ENCODE results near the gene APOO. TPM values are rescaled to one million over a fixed set of nuclear protein-coding genes. Genes with fewer than 3 reads are reported as not detected.

The APOO gene
- total RNA-seq, 2 experiments from 2014 or later: 28.3 to 33.1 TPM

GRCh38 chrX:23935106-23935505 lies 27.4 kb upstream of the APOO start:
- Mint-ChIP-seq H3K36me3 (ENCODE audit: low read depth) (peaks cover 8% of the 10 kb centered on the region), H3K9me3 (ENCODE audit: insufficient read depth) (no peaks in the 10 kb centered on the region), H3K4me3 (no peak overlapping the region), H3K27me3 (ENCODE audit: low read depth) (no peaks in the 10 kb centered on the region), H3K27ac (no peak overlapping the region), H3K4me1 (ENCODE audit: low read depth) (peaks cover 17% of the 10 kb centered on the region)
- ATAC-seq (no peak), DNase-seq (no peak)
- POLR2A ChIA-PET: no interaction called here
- CTCF ChIA-PET: no interaction called here

DNA sequence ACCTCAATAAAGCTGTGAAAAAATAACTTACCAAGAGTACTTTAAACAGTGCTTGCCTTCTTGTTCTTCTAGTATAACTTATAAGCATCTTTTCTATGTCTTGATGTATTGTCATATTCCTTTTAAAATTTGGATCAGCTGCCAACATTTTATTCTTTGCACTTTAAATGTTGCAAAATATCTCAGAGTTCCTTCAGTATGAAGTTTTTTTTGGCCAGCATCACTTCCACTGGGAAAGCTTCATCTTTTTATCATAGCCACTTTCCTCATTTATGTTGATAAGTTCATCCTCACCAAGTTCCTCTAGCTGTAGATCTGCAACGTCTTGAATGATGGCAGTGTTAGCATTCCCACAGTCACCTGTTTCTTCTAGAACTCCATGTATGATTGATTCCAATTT lies 24.3 kb upstream of the APOO start:
- Mint-ChIP-seq H3K27ac (peak overlapping the region; percentile 77), H3K27me3 (ENCODE audit: low read depth) (no peaks in the 10 kb centered on the region), H3K36me3 (ENCODE audit: low read depth) (peaks cover 9% of the 10 kb centered on the region), H3K4me3 (no peak overlapping the region), H3K4me1 (ENCODE audit: low read depth) (peaks cover 17% of the 10 kb centered on the region), H3K9me3 (ENCODE audit: insufficient read depth) (no peaks in the 10 kb centered on the region)
- DNase-seq (no peak), ATAC-seq (no peak)
- CTCF ChIA-PET: interaction anchor here (0.9 to 1.0 kb wide), 2 partner anchors 17 to 23 kb away, joined by 3 read pairs; no protein-coding TSS in a partner anchor
- POLR2A ChIA-PET: interaction anchor here (0.9 kb wide), 1 partner anchor 92 kb away, joined by 4 read pairs; no protein-coding TSS in a partner anchor

GRCh38 chrX:23930894-23931604 lies 23.3 kb upstream of the APOO start:
- no peaks in the 10 kb centered on the region for H3K27me3 Mint-ChIP-seq (ENCODE audit: low read depth)
- peak overlapping the region; percentile 25 for H3K4me3 Mint-ChIP-seq
- DNase-seq (no peak), ATAC-seq (peak; percentile 78)
- H3K9me3 Mint-ChIP-seq (ENCODE audit: insufficient read depth): no peaks in the 10 kb centered on the region
- peaks cover 9% of the 10 kb centered on the region for H3K36me3 Mint-ChIP-seq (ENCODE audit: low read depth)
- CTCF ChIA-PET: interaction anchor here (0.9 to 1.0 kb wide), 2 partner anchors 16 to 22 kb away, joined by 3 read pairs; no protein-coding TSS in a partner anchor
- H3K27ac Mint-ChIP-seq: peak overlapping the region; percentile 77
- peaks cover 17% of the 10 kb centered on the region for H3K4me1 Mint-ChIP-seq (ENCODE audit: low read depth)
- POLR2A ChIA-PET: interaction anchor here (0.9 kb wide), 1 partner anchor 93 kb away, joined by 4 read pairs; no protein-coding TSS in a partner anchor

GRCh38 chrX:23926015-23926414 lies 18.3 kb upstream of the APOO start:
- H3K9me3 Mint-ChIP-seq (ENCODE audit: insufficient read depth): no peaks in the 10 kb centered on the region
- CTCF ChIA-PET: interaction anchor here (1.5 kb wide), 1 partner anchor 17 kb away, joined by 4 read pairs; no protein-coding TSS in a partner anchor
- H3K4me1 Mint-ChIP-seq (ENCODE audit: low read depth): peaks cover 2% of the 10 kb centered on the region
- no peak overlapping the region for H3K27ac Mint-ChIP-seq
- DNase-seq (no peak), ATAC-seq (no peak)
- POLR2A ChIA-PET: no interaction called here
- peaks cover 1% of the 10 kb centered on the region for H3K36me3 Mint-ChIP-seq (ENCODE audit: low read depth)
- H3K27me3 Mint-ChIP-seq (ENCODE audit: low read depth): no peaks in the 10 kb centered on the region
- no peak overlapping the region for H3K4me3 Mint-ChIP-seq

DNA sequence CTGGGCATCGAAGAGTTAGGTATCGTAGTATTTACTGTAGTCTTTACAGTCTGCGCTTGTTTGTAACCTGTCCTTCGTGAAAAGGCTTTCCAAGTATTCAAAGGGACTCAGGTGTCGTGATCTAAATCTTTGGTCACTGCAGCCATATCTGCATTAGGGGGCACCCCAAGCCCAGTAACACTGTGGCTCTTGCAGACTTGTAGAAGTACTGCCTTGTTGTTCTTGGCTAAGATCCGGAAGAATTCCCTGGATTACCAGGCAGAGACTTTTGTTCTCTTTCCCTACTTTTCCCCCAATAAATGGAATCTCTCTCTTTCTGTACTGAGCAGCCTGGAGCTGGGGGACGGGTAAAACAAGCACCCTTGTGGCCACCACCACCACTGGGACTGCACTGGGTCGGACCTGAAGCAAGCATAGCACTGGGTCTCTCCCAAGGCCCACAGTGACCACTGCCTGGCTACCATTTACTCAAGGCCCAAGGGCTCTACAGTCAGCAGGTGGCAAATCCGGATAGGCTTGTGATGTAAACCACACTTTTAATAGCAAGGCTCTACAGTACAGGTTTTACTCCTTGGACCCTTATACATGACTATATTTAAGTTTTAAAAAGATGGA lies 12.1 kb upstream of the APOO start:
- Mint-ChIP-seq H3K4me1 (ENCODE audit: low read depth) (peaks cover 7% of the 10 kb centered on the region), H3K4me3 (no peak overlapping the region), H3K9me3 (ENCODE audit: insufficient read depth) (no peaks in the 10 kb centered on the region), H3K27ac (no peak overlapping the region), H3K27me3 (ENCODE audit: low read depth) (no peaks in the 10 kb centered on the region), H3K36me3 (ENCODE audit: low read depth) (peaks cover 6% of the 10 kb centered on the region)
- CTCF ChIA-PET: no interaction called here
- no peak for ATAC-seq
- DNase-seq: no peak
- POLR2A ChIA-PET: no interaction called here

DNA sequence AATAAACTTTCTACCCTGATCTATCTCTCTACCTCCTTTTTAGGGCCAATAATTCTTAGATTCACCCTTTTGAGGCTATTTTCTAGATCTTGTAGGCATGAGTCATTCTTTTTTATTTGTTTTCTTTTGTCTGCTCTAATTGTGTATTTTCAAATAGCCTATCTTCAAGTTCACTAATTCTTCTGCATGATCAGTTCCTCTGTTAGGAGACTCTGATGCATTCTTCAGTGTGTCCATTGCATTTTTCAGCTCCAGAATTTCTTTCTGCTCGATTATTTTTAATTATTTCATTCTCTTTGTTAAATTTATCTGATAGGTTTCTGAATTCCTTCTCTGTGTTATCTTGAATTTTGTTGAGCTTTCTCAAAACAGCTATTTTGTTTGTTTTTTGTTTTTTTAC lies 11.4 kb upstream of the APOO start:
- CTCF ChIA-PET: no interaction called here
- DNase-seq (no peak), ATAC-seq (no peak)
- H3K4me1 Mint-ChIP-seq (ENCODE audit: low read depth): peaks cover 7% of the 10 kb centered on the region
- H3K4me3 Mint-ChIP-seq: no peak overlapping the region
- POLR2A ChIA-PET: no interaction called here
- peaks cover 6% of the 10 kb centered on the region for H3K36me3 Mint-ChIP-seq (ENCODE audit: low read depth)
- H3K27me3 Mint-ChIP-seq (ENCODE audit: low read depth): no peaks in the 10 kb centered on the region
- H3K9me3 Mint-ChIP-seq (ENCODE audit: insufficient read depth): no peaks in the 10 kb centered on the region
- H3K27ac Mint-ChIP-seq: no peak overlapping the region

- H3K4me1 Mint-ChIP-seq (ENCODE audit: low read depth): peaks cover 19% of the 10 kb centered on the region
- no peak overlapping the region for H3K27ac Mint-ChIP-seq
- DNase-seq: no peak
- no peaks in the 10 kb centered on the region for H3K9me3 Mint-ChIP-seq (ENCODE audit: insufficient read depth)
- no peak overlapping the region for H3K4me3 Mint-ChIP-seq
- no peak for ATAC-seq
- CTCF ChIA-PET: interaction anchor here (5.3 kb wide), 1 partner anchor 144 kb away, joined by 59 read pairs; the partner anchor contains the start of gene EIF2S3
- POLR2A ChIA-PET: no interaction called here
- H3K36me3 Mint-ChIP-seq (ENCODE audit: low read depth): no peaks in the 10 kb centered on the region
- H3K27me3 Mint-ChIP-seq (ENCODE audit: low read depth): no peaks in the 10 kb centered on the region
Measured at GRCh38 chrX:23911126-23911835, 3.5 kb upstream of the APOO start.

DNA sequence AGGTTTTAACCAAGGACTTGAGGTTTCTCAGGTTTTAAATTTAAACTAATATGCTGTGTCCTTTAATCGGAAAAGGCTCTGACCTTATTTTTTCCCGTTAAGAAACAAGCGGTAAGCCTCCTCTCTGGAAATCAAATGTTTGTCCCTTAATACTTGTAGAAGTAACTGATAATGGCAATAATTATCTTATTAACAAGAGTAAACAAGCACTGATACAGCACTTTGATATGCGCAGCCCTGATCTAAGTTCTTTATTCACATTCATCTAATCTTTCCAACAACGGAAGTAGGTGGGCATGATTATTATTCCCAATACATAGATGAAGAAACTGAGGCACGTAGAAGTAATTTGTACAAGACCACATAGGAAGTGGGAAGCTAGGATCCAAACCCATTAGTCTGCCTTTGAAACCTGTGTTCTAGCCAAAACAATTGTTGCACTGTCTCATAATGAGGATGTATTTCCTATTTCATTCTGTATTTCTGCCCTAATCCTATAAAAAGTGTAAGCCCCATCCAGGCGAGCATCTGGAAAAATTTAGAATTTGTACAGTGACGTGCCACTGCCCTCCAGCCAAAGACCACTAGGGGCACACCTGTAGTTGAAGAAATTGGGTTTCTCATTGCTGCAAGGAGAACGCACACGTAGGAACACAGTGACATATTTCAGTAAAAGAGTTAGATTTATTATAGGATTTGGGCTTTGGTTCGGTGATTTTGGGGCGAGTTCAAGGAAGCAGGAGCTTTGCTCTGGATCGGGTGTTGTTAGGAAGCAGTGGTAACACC lies 674 bp upstream of the APOO start:
- Mint-ChIP-seq H3K27me3 (ENCODE audit: low read depth) (no peaks in the 10 kb centered on the region), H3K4me3 (peak overlapping the region; percentile 75), H3K36me3 (ENCODE audit: low read depth) (peaks cover 3% of the 10 kb centered on the region), H3K4me1 (ENCODE audit: low read depth) (peaks cover 22% of the 10 kb centered on the region), H3K27ac (peak overlapping the region; percentile 88), H3K9me3 (ENCODE audit: insufficient read depth) (no peaks in the 10 kb centered on the region)
- POLR2A ChIA-PET: interaction anchor here (0.5 to 2.8 kb wide), 6 partner anchors 45 to 146 kb away, joined by 3 to 20 read pairs (median 4); partner anchors contain the start of genes EIF2S3, KLHL15 and SAT1
- no peak for ATAC-seq
- peak; percentile 25 for DNase-seq
- CTCF ChIA-PET: interaction anchor here (1.0 to 5.3 kb wide), 15 partner anchors 17 to 213 kb away, joined by 3 to 59 read pairs (median 4); partner anchors contain the start of genes ACOT9, EIF2S3 and SAT1

- Mint-ChIP-seq H3K4me1 (ENCODE audit: low read depth) (peaks cover 19% of the 10 kb centered on the region), H3K27ac (peak overlapping the region; percentile 88), H3K4me3 (peak overlapping the region; percentile 75), H3K27me3 (ENCODE audit: low read depth) (no peaks in the 10 kb centered on the region), H3K36me3 (ENCODE audit: low read depth) (peaks cover 3% of the 10 kb centered on the region), H3K9me3 (ENCODE audit: insufficient read depth) (no peaks in the 10 kb centered on the region)
- POLR2A ChIA-PET: interaction anchor here (0.6 to 2.9 kb wide), 4 partner anchors 46 to 1972 kb away, joined by 8 to 20 read pairs (median 10); partner anchors contain the start of genes EIF2S3 and SAT1
- CTCF ChIA-PET: interaction anchor here (1.1 to 5.3 kb wide), 7 partner anchors 46 to 164 kb away, joined by 3 to 59 read pairs (median 8); partner anchors contain the start of genes ACOT9, EIF2S3 and SAT1
- ATAC-seq (peak; percentile 1), DNase-seq (no peak)
Measured at GRCh38 chrX:23907111-23907497, 634 bp downstream of the APOO start.

GRCh38 chrX:23904096-23904495 lies 3.6 kb downstream of the APOO start:
- H3K4me1 Mint-ChIP-seq (ENCODE audit: low read depth): peaks cover 20% of the 10 kb centered on the region
- no peaks in the 10 kb centered on the region for H3K9me3 Mint-ChIP-seq (ENCODE audit: insufficient read depth)
- no peak overlapping the region for H3K4me3 Mint-ChIP-seq
- peaks cover 3% of the 10 kb centered on the region for H3K36me3 Mint-ChIP-seq (ENCODE audit: low read depth)
- no peaks in the 10 kb centered on the region for H3K27me3 Mint-ChIP-seq (ENCODE audit: low read depth)
- no peak for ATAC-seq
- POLR2A ChIA-PET: interaction anchor here (1.3 kb wide), 1 partner anchor 121 kb away, joined by 4 read pairs; the partner anchor contains the start of gene SAT1
- H3K27ac Mint-ChIP-seq: no peak overlapping the region
- DNase-seq: no peak
- CTCF ChIA-PET: interaction anchor here (4.6 kb wide), 1 partner anchor 120 kb away, joined by 106 read pairs; the partner anchor contains the start of gene SAT1

DNA sequence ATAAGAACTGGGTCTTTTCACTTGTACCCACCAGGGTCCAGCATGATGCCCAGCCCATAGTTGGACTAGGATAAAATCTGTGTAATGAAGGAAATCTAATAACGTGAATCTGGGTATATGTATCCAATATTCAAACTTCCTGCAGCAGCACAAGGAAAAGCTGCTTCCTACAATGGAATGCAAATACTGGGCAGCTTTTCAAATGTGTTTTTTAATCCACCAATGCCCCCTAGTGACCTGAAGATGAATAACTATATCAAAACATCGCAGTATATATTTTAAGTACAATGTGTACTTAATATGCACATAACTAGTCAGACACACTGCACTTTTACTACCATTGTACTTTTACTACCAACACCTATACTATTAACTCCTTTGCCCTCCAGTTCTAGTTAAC lies 5.3 kb downstream of the APOO start:
- H3K27me3 Mint-ChIP-seq (ENCODE audit: low read depth): no peaks in the 10 kb centered on the region
- no peaks in the 10 kb centered on the region for H3K9me3 Mint-ChIP-seq (ENCODE audit: insufficient read depth)
- peak; percentile 35 for ATAC-seq
- H3K4me3 Mint-ChIP-seq: no peak overlapping the region
- peaks cover 3% of the 10 kb centered on the region for H3K36me3 Mint-ChIP-seq (ENCODE audit: low read depth)
- DNase-seq: no peak
- ChIA-PET POLR2A (interaction anchor here (1.6 to 2.8 kb wide), 3 partner anchors 119 to 151 kb away, joined by 5 to 61 read pairs (median 7); partner anchors contain the start of gene SAT1), CTCF (interaction anchor here (0.9 to 4.6 kb wide), 48 partner anchors 12 to 1917 kb away, joined by 3 to 111 read pairs (median 6); partner anchors contain the start of genes ACOT9, EIF2S3, KLHL15 and PRDX4)
- H3K4me1 Mint-ChIP-seq (ENCODE audit: low read depth): peaks cover 9% of the 10 kb centered on the region
- H3K27ac Mint-ChIP-seq: no peak overlapping the region

Data from activated CD8-positive, alpha-beta T cell treated with anti-CD3 and anti-CD28 coated beads, Interleukin-2, amount 10 ng/mL, durations not matched to agents 7 days and 5 days (primary cell).